Breast epithelium (tissue), 4 donors: ENCODE measurements around the gene ITM2C. TPM values are rescaled to one million over a fixed set of nuclear protein-coding genes. Genes with fewer than 3 reads are reported as not detected.
A peak's percentile ranks its signal among the peaks of the same experiment; 100 is the strongest.

Source experiments
- DNase-seq, 2 donors: peaks; one replicate each; pipeline ENCODE4 v3.0.0-alpha.2; 2019; ENCODE audit warnings: low spot score in 2 of 2
- H3K27ac ChIP-seq, 2 donors: fragments of 200-600 bp; sonication (generic) in 1 of 2; one replicate each; pipeline ENCODE4 v1.5.1; 2016 to 2019; ENCODE audit warnings: mild to moderate bottlenecking in 1 of 2
- H3K27me3 ChIP-seq, 2 donors: fragments of 200-600 bp; sonication (generic) in 1 of 2; one replicate each; pipeline versions ENCODE4 v1.5.1 to v1.6.0; 2017 to 2019; ENCODE audit warnings: control low read depth in 1 of 2, mild to moderate bottlenecking in 1 of 2
- H3K36me3 ChIP-seq: fragments of 200-600 bp; one replicate; pipeline ENCODE4 v1.5.1; 2019
- H3K4me1 ChIP-seq, 2 donors: fragments of 200-600 bp; sonication (generic); one replicate each; pipeline ENCODE4 v1.5.1; 2016 to 2019; ENCODE audit warnings: control low read depth in 1 of 2
- H3K4me3 ChIP-seq, 3 donors: fragments of 200-600 bp; sonication (generic); 1 replicate in 2 of 3; 2 replicates in 1 of 3; pipeline ENCODE4 v1.5.1; 2016 to 2019; ENCODE audit warnings: mild to moderate bottlenecking in 3 of 3, moderate library complexity in 2 of 3
- H3K9me3 ChIP-seq, 2 donors: fragments of 200-600 bp; sonication (generic) in 1 of 2; one replicate each; pipeline ENCODE4 v1.5.1; 2016 to 2019; ENCODE audit warnings: control low read depth in 1 of 2
- CTCF ChIP-seq, 3 donors: fragments of 450-650 bp; IDR thresholded peaks; one replicate each; pipeline ENCODE4 v1.5.1; 2016 to 2017; ENCODE audit warnings: antibody characterized with exemption in 3 of 3, mild to moderate bottlenecking in 3 of 3, moderate library complexity in 3 of 3
- POLR2A ChIP-seq: fragments of 450-650 bp; IDR thresholded peaks from one replicate; pipeline ENCODE4 v1.6.1; 2016; ENCODE audit warnings: antibody characterized with exemption, mild to moderate bottlenecking, moderate library complexity
- POLR2AphosphoS5 ChIP-seq, 3 donors: sonication (generic); formaldehyde crosslinking; IDR thresholded peaks; one replicate each; pipeline ENCODE4 v1.6.1; 2017; ENCODE audit warnings: antibody characterized with exemption in 3 of 3
- intact Hi-C: fragments of 100-400 bp; cut with DNase I; formaldehyde crosslinking; loops from one replicate; pipeline ENCODE4 v1.15.1; 2023; ENCODE audit warnings: low total_unique reads
- total RNA-seq, 3 donors: library from RNA; depleted of rRNA; stranded (reverse); fragments of >200 nt; gene quantifications; one replicate each; pipeline ENCODE4 v1.1.0, GENCODE V29; 2016

ITM2C gene, protein sequence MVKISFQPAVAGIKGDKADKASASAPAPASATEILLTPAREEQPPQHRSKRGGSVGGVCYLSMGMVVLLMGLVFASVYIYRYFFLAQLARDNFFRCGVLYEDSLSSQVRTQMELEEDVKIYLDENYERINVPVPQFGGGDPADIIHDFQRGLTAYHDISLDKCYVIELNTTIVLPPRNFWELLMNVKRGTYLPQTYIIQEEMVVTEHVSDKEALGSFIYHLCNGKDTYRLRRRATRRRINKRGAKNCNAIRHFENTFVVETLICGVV
- 10 to 100 TPM; 24.5 to 46.2 (median 36.3) TPM for total RNA-seq

DNA sequence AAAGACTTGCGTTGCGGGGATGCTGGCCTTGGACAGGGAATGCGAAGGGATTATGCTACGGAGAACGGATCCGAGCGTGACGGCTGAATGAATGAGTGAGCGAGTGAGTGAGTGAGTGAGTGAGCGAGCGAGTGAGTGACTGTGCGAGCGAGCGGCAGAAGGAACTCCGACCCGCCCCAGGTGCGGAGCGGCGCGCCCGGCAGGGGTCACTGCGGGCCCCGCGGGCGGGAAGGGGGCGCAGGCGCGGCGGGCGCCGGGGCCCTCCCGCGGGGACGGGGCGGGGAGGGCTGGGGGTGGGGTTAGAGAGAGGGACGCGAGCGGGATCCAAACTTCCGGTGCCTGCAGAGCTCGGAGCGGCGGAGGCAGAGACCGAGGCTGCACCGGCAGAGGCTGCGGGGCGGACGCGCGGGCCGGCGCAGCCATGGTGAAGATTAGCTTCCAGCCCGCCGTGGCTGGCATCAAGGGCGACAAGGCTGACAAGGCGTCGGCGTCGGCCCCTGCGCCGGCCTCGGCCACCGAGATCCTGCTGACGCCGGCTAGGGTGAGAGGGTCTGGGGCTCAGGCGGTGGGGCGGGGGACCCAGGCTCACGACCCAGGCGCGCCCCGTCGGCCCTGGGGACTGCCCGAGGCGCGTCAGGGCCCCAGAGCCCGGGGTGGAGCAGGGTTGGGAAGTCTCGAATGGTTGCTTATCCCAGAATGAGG, at the start of gene ITM2C:
ITM2C (plus strand) TSS at position 338 of the 702 bp plus-strand sequence; CDS start at position 422, 84 bp downstream.
- H3K27me3 ChIP-seq: no peaks in the 10 kb centered on the region
- no peak for TF ChIP-seq POLR2A
- TF ChIP-seq POLR2AphosphoS5 (IDR thresholded peaks at IDR 0.05): no peak
- no peak for TF ChIP-seq CTCF (IDR thresholded peaks at IDR 0.05)
- no peaks in the 10 kb centered on the region for H3K36me3 ChIP-seq
- no peaks in the 10 kb centered on the region for H3K9me3 ChIP-seq
- H3K27ac ChIP-seq: peak within 1 kb of the TSS; percentile 1 to 17
- peaks cover 0 to 3% of the 10 kb centered on the region in 2 donors for H3K4me1 ChIP-seq
- no peak for DNase-seq
- intact Hi-C loops: no loop called here
- H3K4me3 ChIP-seq: peak within 1 kb of the TSS; percentile 51 to 78 (median 76)

DNA sequence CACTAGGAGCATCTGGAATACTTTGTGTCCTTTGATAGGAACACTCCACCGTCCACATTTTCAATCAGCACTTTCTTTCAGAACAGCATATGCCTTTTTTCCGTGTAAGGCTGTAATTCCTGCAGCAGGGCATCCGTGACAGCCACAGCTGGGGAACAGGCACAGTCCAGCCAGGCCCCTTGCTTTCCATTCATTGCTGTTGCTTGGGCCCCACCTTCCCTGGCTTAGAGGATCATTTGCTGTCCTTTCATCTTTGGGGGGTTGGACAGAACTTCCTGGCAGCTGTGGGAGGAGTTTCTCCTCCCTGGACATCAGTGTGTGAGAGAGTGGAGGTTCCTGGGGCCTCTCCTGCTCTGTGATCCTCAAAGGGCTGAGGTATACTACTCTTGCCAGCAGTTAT, 49.7 kb upstream of the ITM2C start:
- no peak overlapping the region for H3K4me3 ChIP-seq
- intact Hi-C loops: no loop called here
- DNase-seq: no peak
- H3K4me1 ChIP-seq: no peaks in the 10 kb centered on the region
- H3K27me3 ChIP-seq: no peaks in the 10 kb centered on the region
- H3K27ac ChIP-seq: no peak overlapping the region
- no peaks in the 10 kb centered on the region for H3K36me3 ChIP-seq
- TF ChIP-seq POLR2A (no peak), CTCF (IDR thresholded peaks at IDR 0.05) (no peak), POLR2AphosphoS5 (IDR thresholded peaks at IDR 0.05) (no peak)
- no peaks in the 10 kb centered on the region for H3K9me3 ChIP-seq

GRCh38 chr2:230816735-230817134, 48.0 kb upstream of the ITM2C start:
- TF ChIP-seq POLR2AphosphoS5 (IDR thresholded peaks at IDR 0.05): no peak
- TF ChIP-seq CTCF (IDR thresholded peaks at IDR 0.05): no peak
- no peak for TF ChIP-seq POLR2A
- Histone ChIP-seq H3K27ac (no peak overlapping the region), H3K4me3 (no peak overlapping the region), H3K9me3 (no peaks in the 10 kb centered on the region), H3K4me1 (no peaks in the 10 kb centered on the region), H3K36me3 (no peaks in the 10 kb centered on the region), H3K27me3 (no peaks in the 10 kb centered on the region)
- no peak for DNase-seq
- intact Hi-C loops: no loop called here

GRCh38 chr2:230819433-230819832, 45.3 kb upstream of the ITM2C start:
- H3K4me1 ChIP-seq: no peaks in the 10 kb centered on the region
- intact Hi-C loops: no loop called here
- DNase-seq: no peak
- H3K27ac ChIP-seq: no peak overlapping the region
- no peaks in the 10 kb centered on the region for H3K9me3 ChIP-seq
- H3K27me3 ChIP-seq: no peaks in the 10 kb centered on the region
- no peak overlapping the region for H3K4me3 ChIP-seq
- H3K36me3 ChIP-seq: no peaks in the 10 kb centered on the region
- no peak for TF ChIP-seq CTCF (IDR thresholded peaks at IDR 0.05)
- no peak for TF ChIP-seq POLR2A
- no peak for TF ChIP-seq POLR2AphosphoS5 (IDR thresholded peaks at IDR 0.05)
